Measurements from ENCODE around the gene BTBD6. TPM values are rescaled to one million over a fixed set of nuclear protein-coding genes. Genes with fewer than 3 reads are reported as not detected.

The BTBD6 gene
- 28.6 TPM for total RNA-seq
- 40.6 TPM for polyA plus RNA-seq

- WGBS: under 1% methylated on average over 129 of the region's 130 CpGs
- no peak for DNase-seq (ENCODE audit: extremely low spot score)
These were observed at the start of gene BTBD6 for GRCh38 chr14:105248368-105249181. Gene BTBD6 (plus strand): TSS chr14:105248533. CDS start chr14:105248712, 179 bp downstream.

GRCh38 chr14:105198588-105198987, 49.7 kb upstream of the BTBD6 start:
- Histone ChIP-seq H3K27ac (ENCODE audit: low read depth) (no peak overlapping the region), H3K4me1 (ENCODE audit: insufficient read depth) (no peaks in the 10 kb centered on the region)
- WGBS: 86% methylated on average over 4 of the region's 4 CpGs

More at GRCh38 chr14:105248368-105249181, at the start of gene BTBD6:
- peak within 1 kb of the TSS; percentile 95 for H3K27ac ChIP-seq (ENCODE audit: low read depth)
- peaks cover 3% of the 10 kb centered on the region for H3K4me1 ChIP-seq (ENCODE audit: insufficient read depth)
- H3K36me3 ChIP-seq (ENCODE audit: insufficient read depth): peaks cover 1% of the 10 kb centered on the region
- H3K4me3 ChIP-seq (ENCODE audit: low read depth, low read length): peak within 1 kb of the TSS; percentile 74

GRCh38 chr14:105199093-105199492, 49.2 kb upstream of the BTBD6 start:
- no peak overlapping the region for H3K4me3 ChIP-seq (ENCODE audit: low read depth, low read length)
- no peaks in the 10 kb centered on the region for H3K36me3 ChIP-seq (ENCODE audit: insufficient read depth)
- H3K27ac ChIP-seq (ENCODE audit: low read depth): no peak overlapping the region
- no peak for DNase-seq (ENCODE audit: extremely low spot score)
- 50% methylated on average over 18 of the region's 18 CpGs for WGBS
- H3K4me1 ChIP-seq (ENCODE audit: insufficient read depth): no peaks in the 10 kb centered on the region

More at GRCh38 chr14:105198588-105198987, 49.7 kb upstream of the BTBD6 start:
- no peak for DNase-seq (ENCODE audit: extremely low spot score)
- H3K4me3 ChIP-seq (ENCODE audit: low read depth, low read length): no peak overlapping the region
- H3K36me3 ChIP-seq (ENCODE audit: insufficient read depth): no peaks in the 10 kb centered on the region

- Histone ChIP-seq H3K4me1 (ENCODE audit: insufficient read depth) (no peaks in the 10 kb centered on the region), H3K27ac (ENCODE audit: low read depth) (no peak overlapping the region), H3K4me3 (ENCODE audit: low read depth, low read length) (no peak overlapping the region), H3K36me3 (ENCODE audit: insufficient read depth) (no peaks in the 10 kb centered on the region)
- WGBS: 84% methylated on average over 10 of the region's 10 CpGs
- DNase-seq (ENCODE audit: extremely low spot score): no peak
These were observed 48.3 kb upstream of the BTBD6 start for GRCh38 chr14:105200074-105200473.

- no peaks in the 10 kb centered on the region for H3K4me1 ChIP-seq (ENCODE audit: insufficient read depth)
- H3K36me3 ChIP-seq (ENCODE audit: insufficient read depth): no peaks in the 10 kb centered on the region
- no peak overlapping the region for H3K4me3 ChIP-seq (ENCODE audit: low read depth, low read length)
- WGBS: 68% methylated on average over 16 of the region's 16 CpGs
- H3K27ac ChIP-seq (ENCODE audit: low read depth): no peak overlapping the region
- DNase-seq (ENCODE audit: extremely low spot score): no peak
These were observed 47.7 kb upstream of the BTBD6 start for GRCh38 chr14:105200641-105201040.

- no peak overlapping the region for H3K27ac ChIP-seq (ENCODE audit: low read depth)
- H3K4me1 ChIP-seq (ENCODE audit: insufficient read depth): no peaks in the 10 kb centered on the region
- H3K36me3 ChIP-seq (ENCODE audit: insufficient read depth): no peaks in the 10 kb centered on the region
- DNase-seq (ENCODE audit: extremely low spot score): no peak
- H3K4me3 ChIP-seq (ENCODE audit: low read depth, low read length): no peak overlapping the region
- 51% methylated on average over 28 of the region's 28 CpGs for WGBS
These were observed 47.0 kb upstream of the BTBD6 start for GRCh38 chr14:105201156-105201924.

- H3K4me1 ChIP-seq (ENCODE audit: insufficient read depth): no peaks in the 10 kb centered on the region
- no peak overlapping the region for H3K27ac ChIP-seq (ENCODE audit: low read depth)
- no peaks in the 10 kb centered on the region for H3K36me3 ChIP-seq (ENCODE audit: insufficient read depth)
- no peak overlapping the region for H3K4me3 ChIP-seq (ENCODE audit: low read depth, low read length)
- 61% methylated on average over 20 of the region's 20 CpGs for WGBS
- DNase-seq (ENCODE audit: extremely low spot score): no peak
These were observed 46.3 kb upstream of the BTBD6 start for GRCh38 chr14:105201925-105202513.

GRCh38 chr14:105203057-105203531, 45.2 kb upstream of the BTBD6 start:
- Histone ChIP-seq H3K27ac (ENCODE audit: low read depth) (no peak overlapping the region), H3K4me1 (ENCODE audit: insufficient read depth) (no peaks in the 10 kb centered on the region)
- DNase-seq (ENCODE audit: extremely low spot score): no peak

GRCh38 chr14:105203701-105204100, 44.6 kb upstream of the BTBD6 start:
- Histone ChIP-seq H3K27ac (ENCODE audit: low read depth) (no peak overlapping the region), H3K4me1 (ENCODE audit: insufficient read depth) (no peaks in the 10 kb centered on the region), H3K36me3 (ENCODE audit: insufficient read depth) (no peaks in the 10 kb centered on the region), H3K4me3 (ENCODE audit: low read depth, low read length) (no peak overlapping the region)
- 66% methylated on average over 6 of the region's 6 CpGs for WGBS
- no peak for DNase-seq (ENCODE audit: extremely low spot score)

More at GRCh38 chr14:105203057-105203531, 45.2 kb upstream of the BTBD6 start:
- WGBS: 5% methylated on average over 18 of the region's 18 CpGs
- Histone ChIP-seq H3K4me3 (ENCODE audit: low read depth, low read length) (no peak overlapping the region), H3K36me3 (ENCODE audit: insufficient read depth) (no peaks in the 10 kb centered on the region)

GRCh38 chr14:105204206-105204930, 44.0 kb upstream of the BTBD6 start:
- no peaks in the 10 kb centered on the region for H3K4me1 ChIP-seq (ENCODE audit: insufficient read depth)

GRCh38 chr14:105204931-105205672, 43.2 kb upstream of the BTBD6 start:
- no peaks in the 10 kb centered on the region for H3K36me3 ChIP-seq (ENCODE audit: insufficient read depth)
- no peak for DNase-seq (ENCODE audit: extremely low spot score)
- H3K4me3 ChIP-seq (ENCODE audit: low read depth, low read length): no peak overlapping the region
- H3K27ac ChIP-seq (ENCODE audit: low read depth): no peak overlapping the region
- WGBS: 53% methylated on average over 21 of the region's 21 CpGs
- H3K4me1 ChIP-seq (ENCODE audit: insufficient read depth): no peaks in the 10 kb centered on the region

More at GRCh38 chr14:105204206-105204930, 44.0 kb upstream of the BTBD6 start:
- 56% methylated on average over 24 of the region's 24 CpGs for WGBS
- Histone ChIP-seq H3K36me3 (ENCODE audit: insufficient read depth) (no peaks in the 10 kb centered on the region), H3K4me3 (ENCODE audit: low read depth, low read length) (no peak overlapping the region), H3K27ac (ENCODE audit: low read depth) (no peak overlapping the region)
- DNase-seq (ENCODE audit: extremely low spot score): no peak

GRCh38 chr14:105205673-105206208, 42.6 kb upstream of the BTBD6 start:
- WGBS: 38% methylated on average over 12 of the region's 12 CpGs
- no peak for DNase-seq (ENCODE audit: extremely low spot score)
- H3K4me1 ChIP-seq (ENCODE audit: insufficient read depth): no peaks in the 10 kb centered on the region
- H3K4me3 ChIP-seq (ENCODE audit: low read depth, low read length): no peak overlapping the region
- H3K36me3 ChIP-seq (ENCODE audit: insufficient read depth): no peaks in the 10 kb centered on the region
- no peak overlapping the region for H3K27ac ChIP-seq (ENCODE audit: low read depth)
